ENCODE measurements around the gene TLX1. TPM values are rescaled to one million over a fixed set of nuclear protein-coding genes. Genes with fewer than 3 reads are reported as not detected.

TLX1 gene
- total RNA-seq, 1 donor from 2014 or later: not detected

- no peak for DNase-seq
- no peak for TF ChIP-seq CTCF (IDR thresholded peaks at IDR 0.05)
- Mint-ChIP-seq H3K27me3 (peaks cover 51% of the 10 kb centered on the region), H3K9me3 (no peaks in the 10 kb centered on the region), H3K4me3 (peak overlapping the region; percentile 17), H3K36me3 (ENCODE audit: low read depth) (no peaks in the 10 kb centered on the region), H3K4me1 (peaks cover 29% of the 10 kb centered on the region), H3K27ac (no peak overlapping the region)
- intact Hi-C loops (cut with micrococcal nuclease): loop anchor here (5.0 to 10.0 kb wide), 2 partner anchors 55 to 298 kb away; no protein-coding TSS in a partner anchor
- CTCF ChIA-PET: interaction anchor here (1.4 to 2.4 kb wide), 2 partner anchors 19 to 72 kb away, joined by 3 to 14 read pairs; no protein-coding TSS in a partner anchor
- POLR2A ChIA-PET: interaction anchor here (0.5 to 0.8 kb wide), 4 partner anchors 9 to 1588 kb away, joined by 3 to 14 read pairs (median 3); no protein-coding TSS in a partner anchor
- no peak for ATAC-seq (ENCODE audit: low read depth)
Measured at GRCh38 chr10:101122270-101123084, 8.6 kb upstream of the TLX1 start.

GRCh38 chr10:101123085-101123814 lies 7.8 kb upstream of the TLX1 start:
- peaks cover 29% of the 10 kb centered on the region for H3K4me1 Mint-ChIP-seq
- ATAC-seq (ENCODE audit: low read depth): no peak
- POLR2A ChIA-PET: interaction anchor here (0.5 to 0.6 kb wide), 2 partner anchors 10 to 143 kb away, joined by 4 to 14 read pairs; no protein-coding TSS in a partner anchor

GRCh38 chr10:101123815-101124617 lies 7.1 kb upstream of the TLX1 start:
- Mint-ChIP-seq H3K36me3 (ENCODE audit: low read depth) (no peaks in the 10 kb centered on the region), H3K4me1 (peaks cover 29% of the 10 kb centered on the region), H3K9me3 (no peaks in the 10 kb centered on the region), H3K27ac (no peak overlapping the region), H3K4me3 (peak overlapping the region; percentile 2), H3K27me3 (peaks cover 54% of the 10 kb centered on the region)
- CTCF ChIA-PET: interaction anchor here (0.6 to 2.4 kb wide), 4 partner anchors 18 to 74 kb away, joined by 3 to 14 read pairs (median 3); no protein-coding TSS in a partner anchor
- DNase-seq (no peak), ATAC-seq (ENCODE audit: low read depth) (no peak)
- POLR2A ChIA-PET: no interaction called here
- no peak for TF ChIP-seq CTCF (IDR thresholded peaks at IDR 0.05)
- intact Hi-C loops (cut with micrococcal nuclease): loop anchor here (5.0 to 10.0 kb wide), 2 partner anchors 57 to 299 kb away; no protein-coding TSS in a partner anchor

More at GRCh38 chr10:101123085-101123814, 7.8 kb upstream of the TLX1 start:
- no peak for TF ChIP-seq CTCF (IDR thresholded peaks at IDR 0.05)
- peaks cover 53% of the 10 kb centered on the region for H3K27me3 Mint-ChIP-seq
- no peaks in the 10 kb centered on the region for H3K36me3 Mint-ChIP-seq (ENCODE audit: low read depth)
- intact Hi-C loops (cut with micrococcal nuclease): loop anchor here (5.0 to 10.0 kb wide), 2 partner anchors 56 to 298 kb away; no protein-coding TSS in a partner anchor
- peak overlapping the region; percentile 17 for H3K4me3 Mint-ChIP-seq
- H3K27ac Mint-ChIP-seq: no peak overlapping the region
- no peak for DNase-seq
- CTCF ChIA-PET: interaction anchor here (0.6 to 2.4 kb wide), 3 partner anchors 19 to 73 kb away, joined by 3 to 14 read pairs (median 3); no protein-coding TSS in a partner anchor
- no peaks in the 10 kb centered on the region for H3K9me3 Mint-ChIP-seq

GRCh38 chr10:101124933-101125332 lies 6.2 kb upstream of the TLX1 start:
- Mint-ChIP-seq H3K4me3 (no peak overlapping the region), H3K9me3 (no peaks in the 10 kb centered on the region), H3K27me3 (peaks cover 58% of the 10 kb centered on the region), H3K4me1 (peaks cover 29% of the 10 kb centered on the region), H3K27ac (no peak overlapping the region), H3K36me3 (ENCODE audit: low read depth) (no peaks in the 10 kb centered on the region)
- no peak for TF ChIP-seq CTCF (IDR thresholded peaks at IDR 0.05)
- ATAC-seq (ENCODE audit: low read depth) (no peak), DNase-seq (no peak)
- POLR2A ChIA-PET: no interaction called here
- intact Hi-C loops (cut with micrococcal nuclease): loop anchor here (5.0 to 10.0 kb wide), 2 partner anchors 58 to 300 kb away; no protein-coding TSS in a partner anchor
- CTCF ChIA-PET: interaction anchor here (0.8 kb wide), 1 partner anchor 27 kb away, joined by 3 read pairs; no protein-coding TSS in a partner anchor
